Measurements from ENCODE around the gene TTN.
A peak's percentile ranks its signal among the peaks of the same experiment; 100 is the strongest.

The TTN gene

DNA sequence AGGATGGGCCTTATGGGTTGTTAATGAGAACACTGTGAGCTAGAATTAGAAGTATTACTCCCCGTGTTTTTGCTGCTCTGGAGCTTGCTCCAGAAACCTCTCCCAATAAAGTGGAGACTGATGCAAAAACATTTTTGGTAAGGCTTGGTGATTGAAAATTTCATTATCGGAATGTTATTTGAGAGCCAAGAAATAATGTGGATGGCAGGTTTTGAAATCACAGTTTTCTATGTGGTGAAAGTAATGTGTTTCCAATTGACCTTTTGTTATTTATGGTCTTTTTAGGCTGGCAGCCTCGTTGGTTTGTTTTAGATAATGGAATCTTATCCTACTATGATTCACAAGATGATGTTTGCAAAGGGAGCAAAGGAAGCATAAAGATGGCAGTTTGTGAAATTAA, 321.9 kb downstream of the TTN start:
- DNase-seq (ENCODE audit: low spot score), result no peak

GRCh38 chr2:178484245-178485041, 322.8 kb downstream of the TTN start:
- no peak for DNase-seq (ENCODE audit: low spot score)

- no peak for DNase-seq (ENCODE audit: low spot score)
These were observed 324.8 kb downstream of the TTN start for GRCh38 chr2:178482437-178482836.

- DNase-seq (ENCODE audit: low spot score), result peak; percentile 93
These were observed 326.7 kb downstream of the TTN start, which contains the start of gene PLEKHA3 for GRCh38 chr2:178480227-178481181. PLEKHA3 (plus strand) TSS chr2:178480457; CDS start chr2:178480870, 413 bp downstream.

DNA sequence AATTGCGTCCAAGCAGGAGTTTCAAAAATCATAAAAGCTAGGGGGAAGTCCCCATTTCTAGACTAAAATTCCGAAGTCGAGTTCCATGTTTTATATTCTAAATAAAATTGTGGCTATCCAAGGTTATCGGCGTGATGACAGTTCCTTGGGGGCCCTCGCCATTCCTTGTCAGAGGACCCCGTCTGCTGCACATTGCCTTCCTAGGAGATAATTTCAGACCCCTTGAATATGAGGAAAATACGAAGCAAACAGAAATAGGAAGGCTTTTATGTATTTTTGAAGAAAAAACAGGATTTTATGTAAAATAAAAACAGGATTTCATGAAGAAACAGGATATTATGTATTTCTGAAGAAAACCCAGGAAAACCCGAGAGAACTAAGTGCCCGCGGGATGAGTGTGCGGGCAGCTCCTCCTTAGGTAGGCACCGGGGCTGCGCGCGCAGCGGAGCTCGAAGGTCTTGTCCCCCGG, 327.4 kb downstream of the TTN start:
- DNase-seq (ENCODE audit: low spot score), result no peak

GRCh38 chr2:178479275-178479616, 328.0 kb downstream of the TTN start:
- no peak for DNase-seq (ENCODE audit: low spot score)

GRCh38 chr2:178478439-178479274, 328.6 kb downstream of the TTN start, which contains the start of gene FKBP7:
FKBP7 (minus strand) TSS chr2:178478600; CDS start chr2:178478499, 101 bp downstream.
- peak; percentile 80 for DNase-seq (ENCODE audit: low spot score)

GRCh38 chr2:178478130-178478438, 329.1 kb downstream of the TTN start:
- DNase-seq (ENCODE audit: low spot score), result no peak

DNA sequence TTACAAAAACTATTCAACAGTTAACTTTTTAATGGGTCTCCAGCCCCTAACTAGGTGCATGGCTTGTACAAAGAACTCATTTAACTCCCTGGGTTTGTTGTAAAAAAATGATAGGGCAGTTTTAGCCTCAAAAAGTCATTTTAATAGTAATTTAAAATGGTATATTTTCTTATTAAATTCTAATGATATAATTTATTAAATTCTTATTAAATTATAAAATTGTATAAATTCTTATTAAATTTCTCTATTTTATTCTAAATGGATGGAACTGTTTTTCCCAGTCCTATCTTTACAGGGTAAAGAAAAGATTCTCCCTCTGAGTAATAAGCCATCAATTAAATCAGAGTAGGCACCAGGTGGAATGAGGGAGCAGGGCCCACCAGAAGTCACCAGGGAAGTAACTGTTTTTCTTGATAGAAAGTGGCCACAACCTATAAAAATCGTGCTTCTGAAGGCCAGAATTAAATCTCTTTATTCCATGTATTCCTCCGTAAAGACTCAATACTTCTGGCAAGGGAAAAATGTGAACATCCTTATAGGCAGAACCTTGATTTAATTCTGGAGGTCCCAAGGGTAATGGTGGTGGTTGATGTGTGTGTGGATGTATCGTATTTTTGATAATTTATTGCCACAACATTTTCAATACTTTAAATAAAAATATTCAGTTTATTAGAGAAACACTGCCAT, 329.6 kb downstream of the TTN start:
- no peak for DNase-seq (ENCODE audit: low spot score)

DNA sequence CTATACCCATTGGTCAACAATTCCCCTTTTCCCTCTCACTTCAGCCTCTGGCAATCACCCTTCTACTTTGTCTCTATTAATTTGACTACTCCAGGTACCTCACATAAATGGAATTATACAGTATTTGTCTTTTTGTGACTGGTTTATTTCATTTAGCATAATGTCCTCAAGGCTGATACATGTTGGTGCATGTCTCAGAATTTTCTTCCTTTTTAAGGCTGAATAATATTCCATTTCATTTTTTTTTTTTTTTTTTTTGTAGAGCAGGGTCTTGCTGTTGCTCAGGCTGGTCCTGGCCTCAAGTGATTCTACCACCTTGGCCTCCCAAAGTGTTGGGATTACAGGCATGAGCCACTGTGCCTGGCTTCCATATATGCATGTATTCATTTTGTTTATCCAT, 330.7 kb downstream of the TTN start:
- DNase-seq (ENCODE audit: low spot score), result no peak
